Glutamatergic neuron (in vitro differentiated cells): ENCODE measurements around the gene APOL3. TPM values are rescaled to one million over a fixed set of nuclear protein-coding genes. Genes with fewer than 3 reads are reported as not detected.
"Not testable (repeated sequence)": the region's sequence is repeated elsewhere in the genome, so short reads cannot be mapped to it uniquely, and the experiment has no call there.

Experiments used
- DNase-seq: peaks from one replicate; pipeline ENCODE4 v3.0.0; 2022
- H3K27ac Mint-ChIP-seq: one replicate; pipeline ENCODE4 v1.8.0; 2020; ENCODE audit warnings: mild to moderate bottlenecking, mixed read lengths, inconsistent platforms; ENCODE audit not compliant: unreplicated experiment
- H3K27me3 Mint-ChIP-seq: one replicate; pipeline ENCODE4 v1.8.0; 2020; ENCODE audit warnings: mild to moderate bottlenecking, moderate library complexity, mixed read lengths, inconsistent platforms; ENCODE audit not compliant: unreplicated experiment
- H3K36me3 Mint-ChIP-seq: one replicate; pipeline ENCODE4 v1.8.0; 2020; ENCODE audit warnings: mild to moderate bottlenecking, mixed read lengths, inconsistent platforms; ENCODE audit not compliant: unreplicated experiment
- H3K4me1 Mint-ChIP-seq: one replicate; pipeline ENCODE4 v1.8.0; 2020; ENCODE audit warnings: mild to moderate bottlenecking, low read depth, mixed read lengths, inconsistent platforms; ENCODE audit not compliant: unreplicated experiment
- H3K4me3 Mint-ChIP-seq: one replicate; pipeline ENCODE4 v1.8.0; 2020; ENCODE audit warnings: mild to moderate bottlenecking, mixed read lengths, inconsistent platforms; ENCODE audit not compliant: unreplicated experiment
- H3K9me3 Mint-ChIP-seq: one replicate; pipeline ENCODE4 v1.8.0; 2020; ENCODE audit warnings: mild to moderate bottlenecking, moderate library complexity, mixed read lengths, inconsistent platforms; ENCODE audit not compliant: unreplicated experiment
- total RNA-seq: library from RNA; stranded (reverse); fragmentation: NEBNext Ultra II Directional; extraction: Animal tissue kit (Norgen Biotek cat#: 25700); gene quantifications from one replicate; pipeline ENCODE4 v1.2.1, GENCODE V29; 2021; ENCODE audit not compliant: unreplicated experiment
- TF ChIP-seq, protein P1 (sequence below): fragments of 200-600 bp; sonication (generic); IDR thresholded peaks from one replicate; pipeline ENCODE4 v1.5.0; 2021; ENCODE audit not compliant: partially characterized antibody, unreplicated experiment

The APOL3 gene
- total RNA-seq, 1 donor from 2014 or later, result not detected

- Mint-ChIP-seq H3K4me3 (no peak overlapping the region), H3K27ac (no peak overlapping the region)
Measured at GRCh38 chr22:36206255-36206654, 45.7 kb upstream of the APOL3 start.

GRCh38 chr22:36205573-36205972 is 45.0 kb upstream of the APOL3 start:
- not testable (repeated sequence) for H3K9me3 Mint-ChIP-seq, H3K4me1 Mint-ChIP-seq, H3K27ac Mint-ChIP-seq, H3K27me3 Mint-ChIP-seq, DNase-seq, H3K4me3 Mint-ChIP-seq
- H3K36me3 Mint-ChIP-seq, result peaks cover 11% of the 10 kb centered on the region

More at GRCh38 chr22:36206255-36206654, 45.7 kb upstream of the APOL3 start:
- no peak for DNase-seq
- TF ChIP-seq, protein P1, sequence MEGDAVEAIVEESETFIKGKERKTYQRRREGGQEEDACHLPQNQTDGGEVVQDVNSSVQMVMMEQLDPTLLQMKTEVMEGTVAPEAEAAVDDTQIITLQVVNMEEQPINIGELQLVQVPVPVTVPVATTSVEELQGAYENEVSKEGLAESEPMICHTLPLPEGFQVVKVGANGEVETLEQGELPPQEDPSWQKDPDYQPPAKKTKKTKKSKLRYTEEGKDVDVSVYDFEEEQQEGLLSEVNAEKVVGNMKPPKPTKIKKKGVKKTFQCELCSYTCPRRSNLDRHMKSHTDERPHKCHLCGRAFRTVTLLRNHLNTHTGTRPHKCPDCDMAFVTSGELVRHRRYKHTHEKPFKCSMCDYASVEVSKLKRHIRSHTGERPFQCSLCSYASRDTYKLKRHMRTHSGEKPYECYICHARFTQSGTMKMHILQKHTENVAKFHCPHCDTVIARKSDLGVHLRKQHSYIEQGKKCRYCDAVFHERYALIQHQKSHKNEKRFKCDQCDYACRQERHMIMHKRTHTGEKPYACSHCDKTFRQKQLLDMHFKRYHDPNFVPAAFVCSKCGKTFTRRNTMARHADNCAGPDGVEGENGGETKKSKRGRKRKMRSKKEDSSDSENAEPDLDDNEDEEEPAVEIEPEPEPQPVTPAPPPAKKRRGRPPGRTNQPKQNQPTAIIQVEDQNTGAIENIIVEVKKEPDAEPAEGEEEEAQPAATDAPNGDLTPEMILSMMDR, result no peak
- Mint-ChIP-seq H3K27me3 (peaks cover 1% of the 10 kb centered on the region), H3K36me3 (peaks cover 11% of the 10 kb centered on the region), H3K9me3 (peaks cover 9% of the 10 kb centered on the region), H3K4me1 (no peaks in the 10 kb centered on the region)

- Mint-ChIP-seq H3K36me3 (peaks cover 5% of the 10 kb centered on the region), H3K9me3 (peaks cover 9% of the 10 kb centered on the region), H3K27ac (no peak overlapping the region), H3K4me1 (no peaks in the 10 kb centered on the region), H3K27me3 (no peaks in the 10 kb centered on the region), H3K4me3 (no peak overlapping the region)
- no peak for DNase-seq
- TF ChIP-seq, protein P1, result no peak
Measured at GRCh38 chr22:36204632-36205015, 44.1 kb upstream of the APOL3 start.

- Mint-ChIP-seq H3K4me1 (no peaks in the 10 kb centered on the region), H3K4me3 (no peak overlapping the region), H3K36me3 (peaks cover 2% of the 10 kb centered on the region), H3K27ac (no peak overlapping the region), H3K27me3 (no peaks in the 10 kb centered on the region), H3K9me3 (peaks cover 7% of the 10 kb centered on the region)
- DNase-seq, result no peak
- TF ChIP-seq, protein P1, result no peak
Measured at GRCh38 chr22:36204001-36204631, 43.6 kb upstream of the APOL3 start.

GRCh38 chr22:36203441-36203840 is 42.9 kb upstream of the APOL3 start:
- not testable (repeated sequence) for H3K4me3 Mint-ChIP-seq, H3K27ac Mint-ChIP-seq, H3K27me3 Mint-ChIP-seq, H3K4me1 Mint-ChIP-seq, H3K36me3 Mint-ChIP-seq, DNase-seq, H3K9me3 Mint-ChIP-seq

DNA sequence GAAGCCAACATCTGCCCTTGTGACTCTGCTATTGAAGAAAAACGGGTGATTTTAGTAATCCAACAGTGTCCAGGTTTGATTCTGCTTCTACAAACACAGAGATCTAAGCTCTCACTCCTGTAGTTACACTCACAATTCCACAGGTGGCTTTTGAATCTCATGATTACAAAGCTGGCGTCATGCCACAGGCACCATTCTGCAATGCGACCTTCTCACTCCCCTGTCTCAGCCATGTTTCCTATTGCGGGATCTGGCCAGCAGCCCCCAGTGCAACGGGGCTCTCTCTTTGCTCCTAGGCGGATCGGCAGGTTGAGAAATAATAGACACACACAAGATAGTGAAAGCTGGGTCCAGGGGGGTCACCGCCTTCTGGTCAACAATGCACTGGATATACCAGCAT is 42.4 kb upstream of the APOL3 start:
- H3K9me3 Mint-ChIP-seq, H3K27me3 Mint-ChIP-seq, DNase-seq, H3K36me3 Mint-ChIP-seq, H3K27ac Mint-ChIP-seq, H3K4me1 Mint-ChIP-seq, H3K4me3 Mint-ChIP-seq: not testable (repeated sequence)
